Measurements from ENCODE around the gene SLC25A43. TPM values are rescaled to one million over a fixed set of nuclear protein-coding genes. Genes with fewer than 3 reads are reported as not detected.

The SLC25A43 gene
- total RNA-seq, 1 experiment from 2014 or later, result 42.3 TPM

Other genes starting within 250 kb of the SLC25A43 start
- gene PGRMC1, start 163.1 kb upstream of the SLC25A43 start, total RNA-seq (2021), result 133 and 204 TPM in 2 replicates
- gene SLC25A5, start 69.1 kb downstream of the SLC25A43 start, total RNA-seq (2021), result 714 and 807 TPM in 2 replicates
- gene STEEP1, start 166.1 kb downstream of the SLC25A43 start, total RNA-seq (2021), result 56.5 and 63.7 TPM in 2 replicates
- 103 and 119 TPM in 2 replicates for gene UBE2A, start 175.2 kb downstream of the SLC25A43 start, total RNA-seq (2021)
- gene NKRF, start 207.1 kb downstream of the SLC25A43 start, total RNA-seq (2021), result 25.7 TPM in 2 replicates